ENCODE results near the gene TRMT44. TPM values are rescaled to one million over a fixed set of nuclear protein-coding genes. Genes with fewer than 3 reads are reported as not detected.

Gene TRMT44
- total RNA-seq, 1 experiment from 2014 or later = 15.3 TPM

GRCh38 chr4:8493484-8493883 is 52.9 kb downstream of the TRMT44 start:
- Histone ChIP-seq H3K36me3 (ENCODE audit: low read depth, low read length) (no peaks in the 10 kb centered on the region), H3K27me3 (ENCODE audit: low read length) (no peaks in the 10 kb centered on the region), H3K9me2 (replicated peaks; ENCODE audit: low read length) (no peaks in the 10 kb centered on the region), H3F3A (ENCODE audit: low read length, unreplicated experiment) (no peaks in the 10 kb centered on the region), H3K9ac (ENCODE audit: low read length) (no peak overlapping the region), H3K27ac (ENCODE audit: low read length) (no peak overlapping the region), H2AFZ (ENCODE audit: low read length) (no peak overlapping the region), H3K4me2 (ENCODE audit: low read length) (no peak overlapping the region), H3K4me1 (ENCODE audit: insufficient read depth, low read length) (no peaks in the 10 kb centered on the region), H3K9me3 (ENCODE audit: low read length) (no peaks in the 10 kb centered on the region), H4K20me1 (ENCODE audit: low read length) (no peaks in the 10 kb centered on the region), H3K79me2 (ENCODE audit: low read length) (no peaks in the 10 kb centered on the region), H3K4me3 (ENCODE audit: low read length) (no peak overlapping the region)
- intact Hi-C loops (cut with micrococcal nuclease) = no loop called here
- ChIA-PET POLR2A (ENCODE audit: unreplicated experiment) (no interaction called here), CTCF (no interaction called here)
- ATAC-seq (no peak), DNase-seq (no peak)
- TF ChIP-seq CTCF (conservative IDR thresholded peaks at IDR 0.05; ENCODE audit: low read depth, low read length) = no peak
- no peak for TF ChIP-seq EZH2 (IDR thresholded peaks at IDR 0.05; ENCODE audit: low read length, unreplicated experiment)
- TF ChIP-seq EZH2phosphoT487 (IDR thresholded peaks at IDR 0.05; ENCODE audit: borderline replicate concordance, low read length) = no peak
- BruUV-seq (replicated peaks) = no TSS peak

DNA sequence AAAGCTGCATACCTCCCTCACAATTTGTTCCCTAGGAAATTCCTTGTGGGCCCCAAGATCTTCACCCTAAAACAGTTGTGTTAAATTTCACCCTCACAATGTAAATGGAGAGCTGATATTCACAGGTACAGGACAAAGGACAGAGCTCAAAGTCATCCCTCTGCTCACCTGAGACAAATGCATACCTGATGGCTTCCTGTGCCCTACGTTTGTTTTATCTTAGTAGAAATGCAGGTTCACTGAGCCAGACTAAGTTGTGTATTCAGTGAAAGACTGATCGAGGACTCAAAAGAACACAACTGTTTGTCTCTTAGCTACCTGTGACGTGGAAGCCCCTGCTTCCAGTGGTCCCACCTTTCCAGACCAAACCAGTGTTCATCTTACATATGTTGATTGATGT is 53.6 kb downstream of the TRMT44 start:
- H3K4me2 ChIP-seq (ENCODE audit: low read length) = no peak overlapping the region
- H3K36me3 ChIP-seq (ENCODE audit: low read depth, low read length) = no peaks in the 10 kb centered on the region
- no peaks in the 10 kb centered on the region for H3K4me1 ChIP-seq (ENCODE audit: insufficient read depth, low read length)
- ChIA-PET POLR2A (ENCODE audit: unreplicated experiment) (no interaction called here), CTCF (no interaction called here)
- no peak overlapping the region for H2AFZ ChIP-seq (ENCODE audit: low read length)
- H4K20me1 ChIP-seq (ENCODE audit: low read length) = no peaks in the 10 kb centered on the region
- intact Hi-C loops (cut with micrococcal nuclease) = no loop called here
- H3K9ac ChIP-seq (ENCODE audit: low read length) = no peak overlapping the region
- TF ChIP-seq CTCF (conservative IDR thresholded peaks at IDR 0.05; ENCODE audit: low read depth, low read length) (no peak), EZH2 (IDR thresholded peaks at IDR 0.05; ENCODE audit: low read length, unreplicated experiment) (no peak), EZH2phosphoT487 (IDR thresholded peaks at IDR 0.05; ENCODE audit: borderline replicate concordance, low read length) (no peak)
- no peaks in the 10 kb centered on the region for H3K27me3 ChIP-seq (ENCODE audit: low read length)
- ATAC-seq (no peak), DNase-seq (no peak)
- no peaks in the 10 kb centered on the region for H3K79me2 ChIP-seq (ENCODE audit: low read length)
- no peaks in the 10 kb centered on the region for H3K9me3 ChIP-seq (ENCODE audit: low read length)
- H3K9me2 ChIP-seq (replicated peaks; ENCODE audit: low read length) = no peaks in the 10 kb centered on the region
- H3F3A ChIP-seq (ENCODE audit: low read length, unreplicated experiment) = no peaks in the 10 kb centered on the region
- no TSS peak for BruUV-seq (replicated peaks)
- H3K27ac ChIP-seq (ENCODE audit: low read length) = no peak overlapping the region
- no peak overlapping the region for H3K4me3 ChIP-seq (ENCODE audit: low read length)

DNA sequence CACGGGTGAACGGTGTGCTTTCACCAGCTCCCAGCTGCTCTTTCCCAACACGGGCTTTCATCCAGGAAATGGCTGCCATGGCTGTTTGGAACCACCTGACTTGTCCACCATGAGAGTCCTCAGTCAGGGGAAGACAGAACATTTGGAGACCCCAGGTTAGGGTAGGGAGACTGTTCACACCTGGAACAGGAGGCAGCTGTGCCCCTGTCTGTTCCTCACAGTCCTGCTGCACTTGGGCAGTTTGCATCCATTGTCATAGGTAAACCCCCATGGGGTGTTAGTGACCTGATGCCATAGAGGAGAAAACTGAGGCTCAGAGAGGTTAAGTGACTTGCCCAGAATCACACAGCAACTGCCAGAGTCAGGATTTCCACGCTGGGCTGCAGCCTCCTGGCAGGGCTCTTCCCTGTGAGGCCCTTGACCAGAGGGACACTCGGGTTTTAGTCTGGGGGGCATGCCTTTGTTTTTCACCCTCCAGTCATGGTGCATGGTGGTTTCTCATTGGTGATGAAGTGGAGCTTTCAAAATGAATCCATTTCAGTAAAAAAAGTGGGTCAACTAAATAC is 54.5 kb downstream of the TRMT44 start:
- no peaks in the 10 kb centered on the region for H3K9me2 ChIP-seq (replicated peaks; ENCODE audit: low read length)
- no peaks in the 10 kb centered on the region for H3K79me2 ChIP-seq (ENCODE audit: low read length)
- no peak overlapping the region for H3K4me2 ChIP-seq (ENCODE audit: low read length)
- H3K9me3 ChIP-seq (ENCODE audit: low read length) = no peaks in the 10 kb centered on the region
- H3K27ac ChIP-seq (ENCODE audit: low read length) = no peak overlapping the region
- ATAC-seq = no peak
- ChIA-PET POLR2A (ENCODE audit: unreplicated experiment) (no interaction called here), CTCF (no interaction called here)
- H3K9ac ChIP-seq (ENCODE audit: low read length) = no peak overlapping the region
- H2AFZ ChIP-seq (ENCODE audit: low read length) = no peak overlapping the region
- no TSS peak for BruUV-seq (replicated peaks)
- H3F3A ChIP-seq (ENCODE audit: low read length, unreplicated experiment) = no peaks in the 10 kb centered on the region
- TF ChIP-seq CTCF (conservative IDR thresholded peaks at IDR 0.05; ENCODE audit: low read depth, low read length) = no peak
- no peaks in the 10 kb centered on the region for H3K36me3 ChIP-seq (ENCODE audit: low read depth, low read length)
- intact Hi-C loops (cut with micrococcal nuclease) = no loop called here
- no peaks in the 10 kb centered on the region for H3K4me1 ChIP-seq (ENCODE audit: insufficient read depth, low read length)
- no peak for DNase-seq
- no peaks in the 10 kb centered on the region for H3K27me3 ChIP-seq (ENCODE audit: low read length)
- no peak overlapping the region for H3K4me3 ChIP-seq (ENCODE audit: low read length)
- no peaks in the 10 kb centered on the region for H4K20me1 ChIP-seq (ENCODE audit: low read length)

Data from PC-3 (cell line).